GM18907 (cell line): ENCODE results near the gene ARMC12.
"Not testable (repeated sequence)": the region's sequence is repeated elsewhere in the genome, so short reads cannot be mapped to it uniquely, and the experiment has no call there.

ENCODE experiments used
- ATAC-seq: cut with Tn5 transposase; IDR thresholded peaks from one replicate; pipeline ENCODE4 v1.9.1; 2021; ENCODE audit warnings: mild to moderate bottlenecking, moderate library complexity; ENCODE audit not compliant: unreplicated experiment

ARMC12 gene, protein sequence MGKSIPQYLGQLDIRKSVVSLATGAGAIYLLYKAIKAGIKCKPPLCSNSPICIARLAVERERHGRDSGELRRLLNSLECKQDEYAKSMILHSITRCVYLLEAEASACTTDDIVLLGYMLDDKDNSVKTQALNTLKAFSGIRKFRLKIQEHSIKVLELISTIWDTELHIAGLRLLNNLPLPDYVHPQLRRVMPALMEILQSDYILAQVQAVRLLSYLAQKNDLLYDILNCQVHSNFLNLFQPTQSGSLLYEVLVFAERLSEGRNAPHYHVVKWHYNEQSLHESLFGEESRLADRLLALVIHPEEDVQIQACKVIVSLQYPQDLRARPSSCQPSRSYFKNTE

GRCh38 chr6:35736982-35737412 lies at the start of gene ARMC12:
ARMC12 (plus strand) TSS chr6:35737032; CDS start chr6:35737109, 77 bp downstream.
- no peak for ATAC-seq

DNA sequence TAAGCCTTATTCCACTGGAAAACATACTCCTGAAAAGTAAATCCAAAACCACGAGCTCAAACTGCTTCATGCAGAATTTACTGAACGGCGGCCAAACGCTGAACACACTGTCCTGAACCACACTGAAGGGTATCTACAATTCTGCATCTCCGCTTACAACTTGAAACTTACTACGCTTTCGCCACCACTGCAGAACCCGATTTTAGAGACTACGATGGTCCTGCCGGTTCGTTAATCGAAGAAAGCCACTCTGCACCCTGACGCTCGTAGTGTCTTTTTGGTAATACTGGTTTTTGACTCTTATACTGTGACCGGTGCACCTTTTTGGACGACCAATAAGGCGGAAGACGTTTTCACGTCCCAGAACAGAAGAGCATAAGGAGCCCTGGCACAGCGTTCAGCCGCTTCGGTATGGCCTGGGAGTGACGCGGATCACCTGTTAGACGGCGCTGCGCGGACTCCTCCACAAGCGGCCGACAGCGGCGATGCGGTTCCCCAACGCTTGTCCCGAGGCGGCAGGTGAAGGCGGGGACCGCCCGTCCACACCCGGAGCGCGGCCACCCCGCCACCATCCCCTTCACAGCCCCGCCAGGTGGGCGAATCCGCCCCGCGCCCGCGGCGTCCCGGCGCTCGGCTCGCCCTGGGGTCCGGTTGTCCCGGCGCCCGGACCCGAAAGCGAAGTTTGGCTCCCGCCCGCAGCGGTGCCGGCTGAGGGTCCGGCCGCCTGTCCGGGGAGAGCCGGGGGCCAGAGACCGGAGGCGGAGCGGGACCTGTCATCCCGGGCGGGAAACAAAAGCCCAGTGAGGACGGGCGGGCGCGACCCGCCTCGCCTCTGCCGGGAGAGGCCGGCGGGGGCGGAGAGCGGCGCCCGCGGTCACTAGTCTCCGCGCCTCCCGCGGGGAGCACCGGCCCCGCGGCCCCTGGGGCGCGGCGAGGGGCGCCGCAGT lies 48.9 kb upstream of the ARMC12 start:
- peak; percentile 46 for ATAC-seq

DNA sequence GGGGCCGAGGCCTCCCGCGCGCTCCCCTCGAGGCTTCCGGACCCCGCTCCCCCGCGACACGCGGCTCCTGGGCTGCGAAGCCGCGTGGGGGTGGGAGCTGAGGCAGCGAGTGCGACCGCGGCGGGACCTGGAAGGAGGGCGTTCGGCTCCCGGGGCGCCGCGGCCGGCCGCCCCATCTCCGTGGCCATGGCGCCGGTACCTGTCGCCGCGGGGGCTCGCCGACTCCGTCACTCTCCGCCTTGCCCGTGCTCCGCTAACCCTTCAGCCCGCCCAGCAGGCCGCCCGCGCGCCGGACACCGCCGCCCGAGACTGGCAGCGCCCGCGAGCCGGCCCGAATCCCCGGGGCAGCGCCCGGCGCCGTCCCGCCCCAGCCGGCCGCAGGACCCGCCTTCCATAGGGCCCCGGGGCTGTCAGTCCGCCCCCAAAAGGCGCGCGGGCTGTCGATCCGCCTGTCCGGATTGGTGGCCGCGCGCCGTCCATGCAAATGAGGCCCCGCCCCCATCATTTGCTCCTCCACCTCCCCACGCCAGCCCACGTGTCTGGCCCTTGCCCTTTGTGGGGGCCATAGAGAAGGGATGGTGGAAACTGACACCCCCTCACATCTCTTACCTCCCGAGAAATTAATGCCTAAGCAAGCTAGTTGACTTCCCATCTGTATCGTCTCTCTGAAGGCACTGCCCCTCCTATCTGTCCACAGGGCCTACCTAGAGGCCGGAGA lies 48.1 kb upstream of the ARMC12 start, which contains the start of gene FKBP5:
Gene FKBP5 (minus strand): TSS at position 311 of the 718 bp plus-strand sequence. CDS start 46,091 bp downstream, outside the sequence.
- peak; percentile 82 for ATAC-seq

- not testable (repeated sequence) for ATAC-seq
Measured at GRCh38 chr6:35690006-35690405, 46.8 kb upstream of the ARMC12 start.

DNA sequence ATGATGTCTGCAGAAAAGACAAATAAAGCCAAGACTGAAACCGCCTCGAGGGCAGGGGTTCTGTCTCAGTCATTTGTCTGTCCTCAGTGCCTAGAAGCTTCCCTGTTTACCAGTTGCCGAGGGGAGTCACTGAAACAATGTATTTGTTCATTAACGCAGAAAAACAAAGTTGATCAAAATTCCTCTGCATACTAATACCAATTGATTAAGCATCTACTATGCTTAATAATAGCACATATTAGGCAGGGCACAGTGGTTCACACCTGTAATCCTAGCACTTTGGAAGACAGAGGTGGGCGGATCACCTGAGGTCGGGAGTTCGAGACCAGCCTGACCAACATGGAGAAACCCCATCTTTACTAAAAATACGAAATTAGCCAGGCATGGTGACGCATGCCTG lies 46.3 kb upstream of the ARMC12 start:
- ATAC-seq, result no peak

GRCh38 chr6:35691027-35691824 lies 45.6 kb upstream of the ARMC12 start:
- ATAC-seq, result no peak

GRCh38 chr6:35694462-35694861 lies 42.4 kb upstream of the ARMC12 start:
- no peak for ATAC-seq

GRCh38 chr6:35698430-35698829 lies 38.4 kb upstream of the ARMC12 start:
- ATAC-seq, result not testable (repeated sequence)

DNA sequence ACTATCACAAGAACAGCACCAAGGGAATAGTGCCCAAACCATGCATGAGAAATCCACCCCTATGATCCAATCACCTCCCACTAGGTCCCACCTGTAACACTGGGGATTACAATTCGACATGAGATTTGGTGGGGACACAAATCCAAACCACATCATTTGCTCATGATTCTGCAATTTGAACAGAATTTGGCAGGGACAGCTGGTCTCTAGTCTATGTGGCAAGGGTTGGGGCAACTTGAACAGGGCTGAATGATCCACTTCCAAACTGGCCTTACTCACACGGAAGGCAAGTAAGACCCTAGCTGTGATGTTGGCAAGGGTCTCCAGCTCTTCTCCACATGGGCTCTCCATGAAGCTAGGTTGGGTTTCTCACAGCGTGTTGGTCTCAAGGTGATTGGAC lies 38.0 kb upstream of the ARMC12 start:
- ATAC-seq, result no peak

DNA sequence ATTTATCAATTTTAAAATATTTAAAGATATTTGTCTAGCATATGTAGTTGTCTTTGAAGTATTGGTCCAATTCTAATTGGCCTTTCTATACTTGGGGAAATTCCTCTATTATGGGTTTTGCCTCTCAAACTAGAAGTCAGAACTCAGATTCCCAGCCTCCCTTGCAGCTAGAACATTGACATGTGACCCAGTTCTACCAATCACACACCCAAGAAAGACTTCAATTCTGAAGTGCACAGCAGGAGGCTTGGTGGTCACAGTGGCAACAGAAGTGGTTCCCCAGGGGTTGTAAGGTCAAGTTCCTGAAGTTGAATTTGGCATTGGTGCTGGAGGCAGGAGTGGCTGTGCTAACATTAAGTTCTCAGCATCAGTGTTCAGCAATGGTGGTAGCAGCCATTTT lies 33.3 kb upstream of the ARMC12 start:
- ATAC-seq, result no peak

DNA sequence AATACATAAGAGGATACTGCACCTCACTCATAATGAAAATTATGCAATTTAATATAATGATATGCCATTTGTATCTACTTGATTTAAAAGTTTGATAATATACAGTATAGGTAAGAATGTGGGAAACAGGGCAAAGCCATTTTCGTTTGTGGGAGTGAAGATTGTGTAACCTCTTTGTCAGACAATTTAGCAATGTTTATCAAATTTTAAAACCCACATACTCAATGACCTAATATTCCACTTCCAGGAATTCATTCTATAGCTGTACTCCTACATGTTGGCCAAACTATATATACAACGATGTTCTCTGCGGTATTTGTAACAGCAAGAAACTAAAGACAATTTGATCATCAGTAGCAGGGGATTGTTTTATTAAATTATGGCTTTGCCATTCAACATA lies 30.4 kb upstream of the ARMC12 start:
- no peak for ATAC-seq

DNA sequence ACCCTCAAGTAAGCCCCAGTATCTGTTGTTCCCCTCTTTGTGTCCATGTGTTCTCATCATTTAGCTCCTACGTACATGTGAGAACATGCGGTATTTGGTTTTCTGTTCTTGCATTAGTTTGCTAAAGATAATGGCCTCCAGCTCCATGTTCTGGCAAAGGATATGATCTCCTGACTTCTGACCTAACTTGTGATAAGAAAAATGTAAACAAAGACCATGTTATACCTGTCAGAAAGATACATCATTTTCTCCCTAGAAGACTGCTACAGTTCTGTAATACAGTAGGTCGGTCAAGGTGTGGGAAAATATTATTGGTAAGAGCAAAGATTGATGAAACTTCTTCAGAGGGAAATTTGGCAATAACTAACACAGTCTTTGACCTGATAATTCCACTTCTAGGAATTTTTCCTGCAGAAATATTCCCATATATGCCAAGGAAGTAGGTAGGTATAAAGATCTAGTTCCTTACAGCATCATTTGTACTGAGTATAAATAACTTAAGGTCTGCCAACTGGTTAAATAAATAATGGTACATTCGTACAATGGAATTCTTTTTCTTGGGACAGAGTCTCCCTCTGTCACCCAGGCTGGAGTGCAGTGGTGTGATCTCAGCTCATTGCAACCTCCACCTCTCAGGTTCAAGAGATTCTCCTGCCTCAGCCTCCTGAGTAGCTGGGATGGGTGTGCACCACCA lies 29.0 kb upstream of the ARMC12 start:
- ATAC-seq, result no peak

DNA sequence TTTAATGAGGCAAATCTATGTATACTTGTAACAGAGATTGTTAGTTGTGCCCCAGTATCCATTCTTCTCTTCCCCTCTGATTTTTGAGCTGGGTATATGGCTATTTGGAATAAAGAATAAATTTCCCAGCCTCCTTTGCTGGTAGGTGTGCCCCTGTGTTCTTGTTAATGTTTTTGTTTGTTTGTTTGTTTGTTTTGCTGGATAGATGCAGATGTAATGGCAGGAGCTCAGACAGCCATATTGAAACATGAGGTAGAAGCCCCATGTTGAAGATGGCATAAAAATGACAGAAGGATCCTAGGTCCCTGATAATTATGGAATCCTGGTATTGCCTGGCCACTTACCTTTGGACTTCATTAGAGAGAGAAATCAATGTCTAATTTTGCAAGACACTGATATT lies 28.2 kb upstream of the ARMC12 start:
- no peak for ATAC-seq

GRCh38 chr6:35710241-35710847 lies 26.5 kb upstream of the ARMC12 start:
- no peak for ATAC-seq

DNA sequence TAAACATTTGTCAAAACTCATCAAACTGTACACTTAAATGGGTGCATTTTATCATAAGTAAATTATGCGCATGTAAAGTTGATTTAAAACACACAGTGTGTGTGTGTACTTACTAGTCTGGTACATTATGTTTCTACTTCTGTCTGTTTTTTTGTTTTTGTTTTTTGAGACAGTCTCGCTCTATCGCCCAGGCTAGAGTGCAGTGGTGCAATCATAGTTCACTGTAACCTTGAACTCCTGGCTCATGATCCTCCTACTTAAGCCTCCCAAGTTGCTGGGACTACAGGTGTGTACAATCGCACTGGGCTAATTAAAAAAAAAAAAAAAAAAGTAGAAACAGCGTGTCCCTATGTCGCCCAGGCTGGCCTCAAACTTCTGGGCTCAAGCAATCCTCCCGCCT lies 25.1 kb upstream of the ARMC12 start:
- no peak for ATAC-seq

DNA sequence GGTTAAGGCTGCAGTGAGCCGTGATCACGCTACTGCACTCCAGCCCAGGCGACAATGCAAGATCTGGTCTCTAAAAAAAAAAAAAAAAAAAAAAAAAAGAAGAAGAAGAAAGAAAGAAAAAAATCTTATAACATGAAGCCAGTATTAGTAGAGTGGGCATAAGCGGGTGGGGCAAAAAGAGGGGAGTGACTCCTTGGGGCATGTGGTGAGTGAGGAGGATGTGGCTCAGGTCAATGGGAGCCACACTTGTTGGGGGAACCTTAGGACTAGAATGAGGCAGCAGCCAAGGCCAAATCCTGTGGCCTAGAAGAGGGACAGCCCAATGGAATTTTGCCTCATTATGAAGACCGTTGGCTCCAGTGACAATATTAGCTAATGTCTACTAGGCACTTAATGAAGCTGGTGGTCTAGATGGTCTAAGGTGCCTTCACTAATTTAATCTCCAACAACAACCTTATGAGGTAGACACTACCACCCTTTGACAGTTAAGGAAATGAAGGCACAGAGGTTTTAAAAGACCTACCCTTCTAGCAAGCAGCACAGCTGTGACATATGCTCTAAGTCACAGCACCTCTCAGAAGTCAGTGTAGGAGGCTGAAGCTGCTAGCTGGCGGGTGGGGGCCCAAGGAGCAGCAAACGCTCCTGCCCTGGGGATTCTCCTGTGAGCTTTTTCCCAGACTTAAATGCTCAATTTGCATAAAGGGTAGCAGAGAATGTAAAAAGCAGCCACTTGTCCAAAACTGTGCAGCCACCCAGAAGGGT lies 23.6 kb upstream of the ARMC12 start:
- ATAC-seq, result no peak

GRCh38 chr6:35716798-35717197 lies 20.0 kb upstream of the ARMC12 start:
- ATAC-seq, result no peak
